ENCODE results near the gene CLBA1. TPM values are rescaled to one million over a fixed set of nuclear protein-coding genes. Genes with fewer than 3 reads are reported as not detected.
A peak's percentile ranks its signal among the peaks of the same experiment; 100 is the strongest.

The CLBA1 gene
- total RNA-seq, result 1 to 10 TPM; 1.8 to 4.2 (median 3.1) TPM
- 2.4 TPM for polyA plus RNA-seq
- long read RNA-seq, donor 1, partial matches to known transcripts, result 0 of 7 reads
- long read RNA-seq, donor 1, other reads (novel, unspliced or antisense), result 3 of 7 reads
- long read RNA-seq, donor 2, partial matches to known transcripts, result 0 of 5 reads
- long read RNA-seq, donor 2, other reads (novel, unspliced or antisense), result 2 of 5 reads
- long read RNA-seq, donor 3, partial matches to known transcripts, result 0 of 8 reads
- long read RNA-seq, donor 3, other reads (novel, unspliced or antisense), result 4 of 8 reads
- long read RNA-seq, donor 4, transcript CLBA1-202 (5 exons, 2,370 nt), result major isoform, 5 of 7 reads
- long read RNA-seq, donor 4, partial matches to known transcripts, result 0 of 7 reads
- long read RNA-seq, donor 4, other reads (novel, unspliced or antisense), result 2 of 7 reads

GRCh38 chr14:104985675-104986486 is at the start of gene CLBA1:
Gene CLBA1, plus strand, starts transcription at chr14:104985788. Its CDS starts 644 bp downstream, at chr14:104986432.
- 2% methylated on average over 77 of the region's 77 CpGs for WGBS
- ATAC-seq, result peak; percentile 96
- Histone ChIP-seq H3K27me3 (ENCODE audit: control insufficient read depth, insufficient read depth) (no peaks in the 10 kb centered on the region), H3K27ac (ENCODE audit: low read length) (no peak within 1 kb of the TSS), H3K9me3 (ENCODE audit: control insufficient read depth, low read length) (no peaks in the 10 kb centered on the region), H3K4me1 (ENCODE audit: control insufficient read depth, insufficient read depth, low read length) (peaks cover 2% of the 10 kb centered on the region), H3K4me3 (ENCODE audit: low read length) (peak within 1 kb of the TSS; percentile 63)
- DNase-seq, result peak; percentile 91 to 96 (median 96)
- intact Hi-C loops (cut with DNase I), result loop anchor here in 1 of 4 donors (10.0 kb wide), 1 partner anchor 369 kb away; no protein-coding TSS in a partner anchor

- WGBS, result 37% methylated on average over 2 of the region's 2 CpGs
- DNase-seq (no peak), ATAC-seq (no peak)
- H3K4me3 ChIP-seq (ENCODE audit: low read length), result no peak overlapping the region
- H3K27ac ChIP-seq (ENCODE audit: low read length), result no peak overlapping the region
- H3K4me1 ChIP-seq (ENCODE audit: control insufficient read depth, insufficient read depth, low read length), result no peaks in the 10 kb centered on the region
- H3K9me3 ChIP-seq (ENCODE audit: control insufficient read depth, low read length), result no peaks in the 10 kb centered on the region
- no peaks in the 10 kb centered on the region for H3K27me3 ChIP-seq (ENCODE audit: control insufficient read depth, insufficient read depth)
- intact Hi-C loops (cut with DNase I), result no loop called here
These were observed 49.6 kb upstream of the CLBA1 start for GRCh38 chr14:104935955-104936354.

- no peaks in the 10 kb centered on the region for H3K27me3 ChIP-seq (ENCODE audit: control insufficient read depth, insufficient read depth)
- 64% methylated on average over 10 of the region's 10 CpGs for WGBS
- H3K27ac ChIP-seq (ENCODE audit: low read length), result no peak overlapping the region
- H3K4me3 ChIP-seq (ENCODE audit: low read length), result no peak overlapping the region
- DNase-seq (peak in 1 of 3 donors; percentile 17), ATAC-seq (no peak)
- H3K4me1 ChIP-seq (ENCODE audit: control insufficient read depth, insufficient read depth, low read length), result no peaks in the 10 kb centered on the region
- intact Hi-C loops (cut with DNase I), result no loop called here
- H3K9me3 ChIP-seq (ENCODE audit: control insufficient read depth, low read length), result no peaks in the 10 kb centered on the region
These were observed 49.0 kb upstream of the CLBA1 start for GRCh38 chr14:104936361-104937155.

- no peaks in the 10 kb centered on the region for H3K27me3 ChIP-seq (ENCODE audit: control insufficient read depth, insufficient read depth)
- intact Hi-C loops (cut with DNase I), result no loop called here
- no peak for ATAC-seq
- H3K9me3 ChIP-seq (ENCODE audit: control insufficient read depth, low read length), result no peaks in the 10 kb centered on the region
- H3K27ac ChIP-seq (ENCODE audit: low read length), result no peak overlapping the region
- 83% methylated on average over 4 of the region's 4 CpGs for WGBS
- H3K4me3 ChIP-seq (ENCODE audit: low read length), result no peak overlapping the region
- DNase-seq, result peak in 1 of 3 donors; percentile 36
- no peaks in the 10 kb centered on the region for H3K4me1 ChIP-seq (ENCODE audit: control insufficient read depth, insufficient read depth, low read length)
These were observed 48.4 kb upstream of the CLBA1 start for GRCh38 chr14:104937161-104937560.

GRCh38 chr14:104937694-104938365 is 47.8 kb upstream of the CLBA1 start:
- ATAC-seq, result no peak
- no peak for DNase-seq
- H3K27ac ChIP-seq (ENCODE audit: low read length), result no peak overlapping the region
- no peaks in the 10 kb centered on the region for H3K9me3 ChIP-seq (ENCODE audit: control insufficient read depth, low read length)
- no peaks in the 10 kb centered on the region for H3K4me1 ChIP-seq (ENCODE audit: control insufficient read depth, insufficient read depth, low read length)
- no peak overlapping the region for H3K4me3 ChIP-seq (ENCODE audit: low read length)
- H3K27me3 ChIP-seq (ENCODE audit: control insufficient read depth, insufficient read depth), result no peaks in the 10 kb centered on the region
- intact Hi-C loops (cut with DNase I), result no loop called here
- WGBS, result 73% methylated on average over 11 of the region's 11 CpGs

GRCh38 chr14:104938436-104938835 is 47.2 kb upstream of the CLBA1 start:
- intact Hi-C loops (cut with DNase I), result no loop called here
- 59% methylated on average over 2 of the region's 2 CpGs for WGBS
- Histone ChIP-seq H3K4me1 (ENCODE audit: control insufficient read depth, insufficient read depth, low read length) (no peaks in the 10 kb centered on the region), H3K27ac (ENCODE audit: low read length) (no peak overlapping the region), H3K27me3 (ENCODE audit: control insufficient read depth, insufficient read depth) (no peaks in the 10 kb centered on the region), H3K9me3 (ENCODE audit: control insufficient read depth, low read length) (no peaks in the 10 kb centered on the region), H3K4me3 (ENCODE audit: low read length) (no peak overlapping the region)
- no peak for DNase-seq
- no peak for ATAC-seq

- WGBS, result 91% methylated on average over 1 of the region's 1 CpG
- intact Hi-C loops (cut with DNase I), result no loop called here
These were observed 46.6 kb upstream of the CLBA1 start for GRCh38 chr14:104938960-104939359.

GRCh38 chr14:104939666-104940410 is 45.8 kb upstream of the CLBA1 start:
- DNase-seq, result peak in 2 of 3 donors; percentile 48 to 55
- no peak overlapping the region for H3K4me3 ChIP-seq (ENCODE audit: low read length)
- no peaks in the 10 kb centered on the region for H3K9me3 ChIP-seq (ENCODE audit: control insufficient read depth, low read length)
- ATAC-seq, result no peak
- H3K4me1 ChIP-seq (ENCODE audit: control insufficient read depth, insufficient read depth, low read length), result no peaks in the 10 kb centered on the region
- WGBS, result 63% methylated on average over 11 of the region's 11 CpGs
- no peaks in the 10 kb centered on the region for H3K27me3 ChIP-seq (ENCODE audit: control insufficient read depth, insufficient read depth)
- intact Hi-C loops (cut with DNase I), result no loop called here
- no peak overlapping the region for H3K27ac ChIP-seq (ENCODE audit: low read length)

More at GRCh38 chr14:104938960-104939359, 46.6 kb upstream of the CLBA1 start:
- DNase-seq (no peak), ATAC-seq (no peak)
- Histone ChIP-seq H3K27me3 (ENCODE audit: control insufficient read depth, insufficient read depth) (no peaks in the 10 kb centered on the region), H3K4me3 (ENCODE audit: low read length) (no peak overlapping the region), H3K27ac (ENCODE audit: low read length) (no peak overlapping the region), H3K9me3 (ENCODE audit: control insufficient read depth, low read length) (no peaks in the 10 kb centered on the region), H3K4me1 (ENCODE audit: control insufficient read depth, insufficient read depth, low read length) (no peaks in the 10 kb centered on the region)

GRCh38 chr14:104940526-104941150 is 45.0 kb upstream of the CLBA1 start:
- Histone ChIP-seq H3K27ac (ENCODE audit: low read length) (no peak overlapping the region), H3K4me1 (ENCODE audit: control insufficient read depth, insufficient read depth, low read length) (no peaks in the 10 kb centered on the region), H3K9me3 (ENCODE audit: control insufficient read depth, low read length) (no peaks in the 10 kb centered on the region), H3K4me3 (ENCODE audit: low read length) (no peak overlapping the region), H3K27me3 (ENCODE audit: control insufficient read depth, insufficient read depth) (no peaks in the 10 kb centered on the region)
- intact Hi-C loops (cut with DNase I), result no loop called here
- WGBS, result 78% methylated on average over 3 of the region's 3 CpGs
- no peak for ATAC-seq
- no peak for DNase-seq

Data from right cardiac atrium (tissue), 5 donors.